HG02884 (cell line): Measurements from ENCODE around the gene RNF39.

Experiments
- ATAC-seq: cut with Tn5 transposase; IDR thresholded peaks from one replicate; pipeline ENCODE4 v1.9.1; 2021; ENCODE audit warnings: mild to moderate bottlenecking, moderate library complexity; ENCODE audit not compliant: unreplicated experiment

RNF39 gene

DNA sequence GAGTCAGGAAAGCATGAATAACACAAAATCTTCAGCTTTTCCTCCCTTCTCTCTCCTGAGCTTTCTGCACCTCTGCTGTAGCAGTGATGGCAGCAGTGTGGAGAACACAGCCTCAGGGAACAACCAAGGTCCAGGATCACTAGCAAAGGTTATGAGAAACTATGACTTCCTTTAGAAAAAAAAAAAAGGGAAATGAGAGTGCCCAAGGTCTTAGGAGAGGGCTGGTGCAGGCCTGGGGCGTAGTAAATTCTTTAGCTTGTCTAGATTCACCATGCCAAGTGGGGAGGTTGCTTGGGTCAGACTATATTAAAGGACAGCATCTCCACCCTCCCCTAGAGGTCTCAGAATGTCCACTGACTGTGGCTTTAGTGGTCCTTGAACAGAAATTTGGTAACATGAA lies 54.9 kb downstream of the RNF39 start:
- ATAC-seq: no peak
